Lung (tissue), 12 donors: ENCODE results near the gene RHEBL1. TPM values are rescaled to one million over a fixed set of nuclear protein-coding genes. Genes with fewer than 3 reads are reported as not detected.

ENCODE experiments used
- ATAC-seq: fragments of 200-7000 bp; cut with Tn5 transposase; one replicate; pipeline ENCODE4 v1.9.1; 2020; ENCODE audit warnings: moderate number of reproducible peaks; ENCODE audit not compliant: insufficient read depth, low FRiP score
- DNase-seq, 3 donors: peaks; one replicate each; pipeline ENCODE4 v3.0.0-alpha.2; 2013 to 2017
- H3K27ac ChIP-seq, 2 donors: one replicate each; pipeline ENCODE4 v1.5.1; 2013; ENCODE audit warnings: mild to moderate bottlenecking in 2 of 2, moderate library complexity in 2 of 2, control low read depth in 1 of 2, inconsistent platforms in 1 of 2, low read depth in 1 of 2, low read length in 1 of 2
- H3K27me3 ChIP-seq, 3 donors: one replicate each; pipeline ENCODE4 v1.5.1; 2013; ENCODE audit warnings: low read length in 2 of 3; ENCODE audit not compliant: control insufficient read depth in 3 of 3, insufficient read depth in 3 of 3
- H3K36me3 ChIP-seq, 4 donors: one replicate each; pipeline ENCODE4 v1.5.1; 2013; ENCODE audit warnings: low read length in 4 of 4, mild to moderate bottlenecking in 1 of 4, moderate library complexity in 1 of 4; ENCODE audit not compliant: control insufficient read depth in 4 of 4, insufficient read depth in 4 of 4
- H3K4me1 ChIP-seq, 5 donors: one replicate each; pipeline ENCODE4 v1.5.1; 2013; ENCODE audit warnings: low read length in 5 of 5, mild to moderate bottlenecking in 2 of 5, moderate library complexity in 1 of 5; ENCODE audit not compliant: control insufficient read depth in 5 of 5, insufficient read depth in 5 of 5
- H3K4me3 ChIP-seq: one replicate; pipeline ENCODE4 v1.5.1; 2013; ENCODE audit warnings: mild to moderate bottlenecking, control low read depth, moderate library complexity
- H3K9ac ChIP-seq, 2 donors: one replicate each; pipeline ENCODE4 v1.5.1; 2013; ENCODE audit warnings: low read length in 2 of 2, control low read depth in 1 of 2; ENCODE audit not compliant: insufficient read depth in 1 of 2
- H3K9me3 ChIP-seq, 4 donors: one replicate each; pipeline ENCODE4 v1.5.1; 2013; ENCODE audit warnings: low read length in 3 of 4, mild to moderate bottlenecking in 1 of 4, moderate library complexity in 1 of 4; ENCODE audit not compliant: control insufficient read depth in 4 of 4, insufficient read depth in 3 of 4
- WGBS, 2 donors: extraction: QIAGEN DNeasy Blood & Tissue Kit; methylation state at CpG; one replicate each; pipeline ENCODE4 v1.1.7; 2013; 5-methylcytosine and 5-hydroxymethylcytosine counted together
- polyA plus RNA-seq, 2 donors: library from polyadenylated mRNA; stranded (reverse); fragments of 200-250 nt; gene quantifications; one replicate each; pipeline ENCODE4 v1.2.1, GENCODE V29; 2013
- total RNA-seq, 2 donors: library from RNA; depleted of rRNA in 1 of 2; stranded (reverse); fragments of >200 nt in 1 of 2; gene quantifications; one replicate each; pipeline ENCODE4 v1.2.1, GENCODE V29; 2014 to 2021
- TF ChIP-seq, protein P1 (sequence below): IDR thresholded peaks from 2 replicates; pipeline ENCODE4 v1.5.1; 2012; ENCODE audit warnings: mild to moderate bottlenecking; ENCODE audit errors: control extremely low read depth, extremely low read depth
- donor health status: control.
- donor health status: control.
- donor health status: Bipolar disorder and iron deficiency.
- donor health status: healthy.
- donor health status: DM: yes; HTN: yes; CAD: no.

Gene RHEBL1
- total and polyA plus RNA-seq, 4 donors = 0.51 to 2.6 (median 2.1) TPM

DNA sequence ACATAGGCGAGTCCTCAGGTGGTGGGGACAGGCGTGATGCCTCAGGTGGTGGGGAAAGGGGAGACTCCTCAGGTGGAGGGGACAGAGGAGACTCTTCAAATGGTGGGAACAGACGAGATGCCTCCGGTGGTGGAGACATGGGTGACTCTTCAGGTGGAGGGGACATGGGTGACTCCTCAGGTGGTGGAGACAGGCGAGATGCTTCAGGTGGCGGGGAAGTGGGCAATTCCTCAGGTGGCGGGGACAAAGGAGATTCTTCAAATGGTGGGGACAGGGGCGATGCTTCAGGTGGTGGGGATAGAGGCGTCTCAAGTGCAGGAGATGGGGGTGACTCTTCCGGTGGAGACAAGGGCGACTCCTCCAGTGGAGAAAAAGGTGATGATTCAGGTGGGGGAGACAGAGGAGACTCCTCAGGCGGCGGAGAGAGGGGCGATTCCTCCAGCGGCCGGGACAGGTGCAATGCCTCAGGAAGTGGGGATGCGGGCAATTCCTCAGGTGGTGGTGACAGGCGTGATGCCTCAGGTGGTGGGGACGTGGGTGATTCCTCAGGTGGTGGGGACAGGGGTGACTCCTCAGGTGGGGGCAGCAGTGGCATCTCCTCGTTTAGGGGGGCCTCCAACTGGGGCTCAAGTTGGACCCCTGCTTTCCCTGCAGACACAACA, 17.9 kb downstream of the RHEBL1 start:
- Histone ChIP-seq H3K4me1 (peaks cover 4 to 18% (median 6%) of the 10 kb centered on the region in 5 donors), H3K9me3 (no peaks in the 10 kb centered on the region), H3K4me3 (no peak overlapping the region), H3K36me3 (peaks cover 33 to 71% (median 50%) of the 10 kb centered on the region in 4 donors), H3K27me3 (no peaks in the 10 kb centered on the region), H3K9ac (no peak overlapping the region), H3K27ac (no peak overlapping the region)
- ATAC-seq (no peak), DNase-seq (no peak)
- TF ChIP-seq, protein P1, sequence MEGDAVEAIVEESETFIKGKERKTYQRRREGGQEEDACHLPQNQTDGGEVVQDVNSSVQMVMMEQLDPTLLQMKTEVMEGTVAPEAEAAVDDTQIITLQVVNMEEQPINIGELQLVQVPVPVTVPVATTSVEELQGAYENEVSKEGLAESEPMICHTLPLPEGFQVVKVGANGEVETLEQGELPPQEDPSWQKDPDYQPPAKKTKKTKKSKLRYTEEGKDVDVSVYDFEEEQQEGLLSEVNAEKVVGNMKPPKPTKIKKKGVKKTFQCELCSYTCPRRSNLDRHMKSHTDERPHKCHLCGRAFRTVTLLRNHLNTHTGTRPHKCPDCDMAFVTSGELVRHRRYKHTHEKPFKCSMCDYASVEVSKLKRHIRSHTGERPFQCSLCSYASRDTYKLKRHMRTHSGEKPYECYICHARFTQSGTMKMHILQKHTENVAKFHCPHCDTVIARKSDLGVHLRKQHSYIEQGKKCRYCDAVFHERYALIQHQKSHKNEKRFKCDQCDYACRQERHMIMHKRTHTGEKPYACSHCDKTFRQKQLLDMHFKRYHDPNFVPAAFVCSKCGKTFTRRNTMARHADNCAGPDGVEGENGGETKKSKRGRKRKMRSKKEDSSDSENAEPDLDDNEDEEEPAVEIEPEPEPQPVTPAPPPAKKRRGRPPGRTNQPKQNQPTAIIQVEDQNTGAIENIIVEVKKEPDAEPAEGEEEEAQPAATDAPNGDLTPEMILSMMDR = no peak
- 94 to 96% methylated on average over 20 of the region's 20 CpGs for WGBS, 2 donors

DNA sequence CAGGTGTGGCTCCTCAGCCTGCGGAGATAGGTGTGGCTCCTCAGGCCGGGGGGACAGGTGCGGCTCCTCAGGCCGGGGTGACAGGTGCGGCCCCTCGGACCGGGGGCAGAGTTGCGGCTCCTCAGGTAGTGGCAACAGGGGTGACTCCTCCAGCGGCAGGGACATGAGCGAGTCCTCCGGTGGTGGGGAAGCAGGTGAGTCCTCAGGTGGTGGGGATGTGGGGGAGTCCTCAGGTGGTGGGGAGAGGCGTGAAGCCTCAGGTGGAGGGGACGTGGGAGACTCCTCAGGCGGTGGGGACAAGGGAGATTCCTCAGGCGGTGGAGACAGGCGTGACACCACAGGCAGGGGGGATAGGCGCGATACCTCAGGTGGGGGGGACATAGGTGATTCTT, 18.4 kb downstream of the RHEBL1 start:
- H3K9me3 ChIP-seq = no peaks in the 10 kb centered on the region
- ATAC-seq (no peak), DNase-seq (no peak)
- TF ChIP-seq, protein P1 = no peak
- peaks cover 0 to 13% (median 5%) of the 10 kb centered on the region in 5 donors for H3K4me1 ChIP-seq
- no peak overlapping the region for H3K9ac ChIP-seq
- H3K27me3 ChIP-seq = no peaks in the 10 kb centered on the region
- 96 to 99% methylated on average over 17 to 18 of the region's 18 CpGs for WGBS, 2 donors
- H3K36me3 ChIP-seq = peaks cover 33 to 75% (median 53%) of the 10 kb centered on the region in 4 donors
- H3K27ac ChIP-seq = no peak overlapping the region
- H3K4me3 ChIP-seq = no peak overlapping the region

DNA sequence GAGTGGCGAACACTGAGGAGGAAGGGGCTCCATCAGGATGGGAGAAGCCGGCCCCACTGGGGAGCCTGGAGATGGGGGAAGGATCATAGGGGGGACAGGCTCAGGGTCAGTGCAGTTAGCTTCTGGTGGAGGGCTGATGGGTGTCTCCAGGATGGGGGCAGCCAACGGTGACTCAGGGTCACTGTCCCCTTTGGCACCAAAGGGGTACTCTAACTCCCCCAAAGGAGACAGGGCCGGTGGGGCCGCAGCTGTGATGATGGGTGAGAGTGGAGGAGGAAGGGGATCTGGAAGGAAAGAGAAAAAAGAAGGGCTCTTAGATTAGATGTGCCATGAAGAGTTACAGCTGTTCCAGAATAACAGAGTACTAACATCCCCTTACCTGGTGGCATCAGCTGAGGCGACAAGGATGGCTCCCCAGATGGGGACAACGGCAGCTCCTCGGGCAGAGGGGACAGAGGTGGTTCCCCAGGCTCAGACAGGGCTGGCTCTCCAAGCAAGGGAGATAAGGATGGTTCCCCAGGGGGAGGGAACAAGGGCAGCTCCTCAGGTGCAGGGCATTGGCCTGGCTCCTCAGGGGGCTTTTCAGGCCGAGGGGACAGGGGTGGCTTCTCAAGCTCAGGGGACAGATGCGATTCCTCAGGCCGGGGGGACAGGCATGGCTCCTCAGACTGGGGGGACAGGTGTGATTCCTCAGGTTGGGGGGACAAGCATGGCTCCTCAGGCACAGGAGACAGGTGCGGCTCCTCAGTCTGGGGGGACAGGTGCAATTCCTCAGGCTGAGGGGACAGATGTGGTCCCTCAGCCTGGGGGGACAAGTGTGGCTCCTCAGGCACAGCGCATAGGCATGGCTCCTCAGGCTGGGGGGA, 19.0 kb downstream of the RHEBL1 start:
- TF ChIP-seq, protein P1 = no peak
- WGBS, 2 donors = 95 to 98% methylated on average over 13 of the region's 13 CpGs
- Histone ChIP-seq H3K4me3 (no peak overlapping the region), H3K27me3 (no peaks in the 10 kb centered on the region), H3K9ac (no peak overlapping the region), H3K4me1 (peaks cover 0 to 7% (median under 1%) of the 10 kb centered on the region in 5 donors), H3K27ac (no peak overlapping the region), H3K9me3 (no peaks in the 10 kb centered on the region), H3K36me3 (peaks cover 33 to 81% (median 59%) of the 10 kb centered on the region in 4 donors)
- DNase-seq = no peak
- no peak for ATAC-seq
